Measurements from ENCODE around the gene HNRNPUL2. TPM values are rescaled to one million over a fixed set of nuclear protein-coding genes. Genes with fewer than 3 reads are reported as not detected.
"Not testable (repeated sequence)": the region's sequence is repeated elsewhere in the genome, so short reads cannot be mapped to it uniquely, and the experiment has no call there.

Gene HNRNPUL2
- total and polyA plus RNA-seq, 2 of the 8 experiments (the other 6 are each of a cell fraction or from before 2014, with no cell fraction given) = 14.9 to 46.4 TPM

DNA sequence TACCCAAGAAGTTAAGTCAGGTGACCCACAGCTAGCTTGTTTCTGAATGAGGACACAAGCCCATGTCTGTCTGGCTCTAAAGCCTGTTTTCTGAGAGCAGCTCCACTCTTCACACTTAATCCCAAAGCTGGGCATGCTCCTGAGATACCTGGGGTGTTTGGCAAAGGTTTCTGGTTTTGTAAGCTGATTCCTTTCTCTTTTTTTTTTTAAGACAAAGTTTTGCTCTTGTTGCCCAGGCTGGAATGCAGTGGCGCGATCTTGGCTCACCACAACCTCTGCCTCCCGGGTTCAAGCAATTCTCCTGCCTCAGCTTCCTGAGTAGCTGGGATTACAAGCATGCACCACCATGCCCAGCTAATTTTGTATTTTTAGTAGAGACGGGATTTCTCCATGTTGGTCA, 33.6 kb downstream of the HNRNPUL2 start:
- H2BK120ac ChIP-seq (replicated peaks; ENCODE audit: low read depth, low read length); H4K91ac ChIP-seq (replicated peaks; ENCODE audit: insufficient read length, low read length); H3K56ac ChIP-seq (replicated peaks; ENCODE audit: insufficient read length, low read depth, low read length); H3K4me1 ChIP-seq (replicated peaks in 1 of 4; ENCODE audit: control insufficient read depth in 3 of 4, insufficient read depth in 4 of 4, low read length in 3 of 4); H3K14ac ChIP-seq (ENCODE audit: insufficient read length); H4K20me1 ChIP-seq (replicated peaks in 1 of 2; ENCODE audit: control insufficient read depth in 1 of 2, insufficient read depth in 2 of 2, low read length in 2 of 2); H2BK12ac ChIP-seq (ENCODE audit: low read depth, low read length); H3K9ac ChIP-seq (replicated peaks in 1 of 4; ENCODE audit: extremely low read depth in 1 of 4, low read depth in 3 of 4, low read length in 3 of 4); H3K4me3 ChIP-seq (ENCODE audit: extremely low read depth in 1 of 4, insufficient read depth in 2 of 4, low read depth in 3 of 4, low read length in 4 of 4); H3K23ac ChIP-seq (ENCODE audit: insufficient read length); H4K5ac ChIP-seq (ENCODE audit: insufficient read length, low read depth, low read length); H3K79me1 ChIP-seq (ENCODE audit: low read depth, low read length); DNase-seq (ENCODE audit: low read depth in 1 of 2, low spot score in 2 of 2); H2BK15ac ChIP-seq (ENCODE audit: low read length); H3K23me2 ChIP-seq (ENCODE audit: low read depth, low read length); H3K4ac ChIP-seq (replicated peaks; ENCODE audit: insufficient read length, low read depth, low read length); H2BK5ac ChIP-seq (ENCODE audit: low read depth, low read length); H3K18ac ChIP-seq (ENCODE audit: extremely low read depth, low read length); FAIRE-seq; H2BK20ac ChIP-seq (ENCODE audit: low read length); H3K9me3 ChIP-seq (ENCODE audit: insufficient read depth in 2 of 2, low read depth in 1 of 2, low read length in 1 of 2); H2AK5ac ChIP-seq (ENCODE audit: low read depth, low read length); H3K79me2 ChIP-seq (ENCODE audit: control insufficient read depth in 1 of 2, insufficient read depth in 2 of 2, low read length in 2 of 2); H2AFZ ChIP-seq (ENCODE audit: low read length); H3K4me2 ChIP-seq (ENCODE audit: insufficient read depth in 1 of 2, low read depth in 2 of 2, low read length in 2 of 2); H3K27ac ChIP-seq (ENCODE audit: low read depth, low read length); H3K27me3 ChIP-seq (replicated peaks in 1 of 4; ENCODE audit: control insufficient read depth in 3 of 4, extremely low read depth in 1 of 4, insufficient read depth in 3 of 4, low read length in 3 of 4); H4K8ac ChIP-seq (ENCODE audit: extremely low read depth, insufficient read depth, low read length): not testable (repeated sequence)
- WGBS, 2 experiments (ENCODE audit: extremely low coverage in 1 of 2, insufficient coverage in 1 of 2, insufficient read length in 1 of 2, insufficient replicate concordance in 2 of 2, low coverage in 1 of 2, low lambda C conversion rate in 2 of 2, missing lambda C conversion rate in 1 of 2) = 100% methylated on average over 1 of the region's 4 CpGs; no CpG with 5 or more reads in 1 of the 2 experiments
- peaks cover 11 to 29% (median 25%) of the 10 kb centered on the region in 4 experiments; a peak in 6 of 8 replicates for H3K36me3 ChIP-seq (ENCODE audit: control insufficient read depth in 2 of 4, insufficient read depth in 4 of 4, low read length in 3 of 4)
- POLR2A ChIA-PET (ENCODE audit: partially characterized antibody) = interaction anchor here (0.9 to 61.4 kb wide), 3 partner anchors 12 to 33 kb away, joined by 3 to 2041 read pairs (median 34); partner anchors contain the start of genes BSCL2, C11orf98, CSKMT and GANAB
- CTCF ChIA-PET (ENCODE audit: partially characterized antibody) = interaction anchor here (0.6 to 10.3 kb wide), 22 partner anchors 10 to 299 kb away, joined by 3 to 114 read pairs (median 3); partner anchors contain the start of genes B3GAT3, C11orf98, CSKMT and TAF6L
